ENCODE data around the gene PDGFRB.

PDGFRB gene

DNA sequence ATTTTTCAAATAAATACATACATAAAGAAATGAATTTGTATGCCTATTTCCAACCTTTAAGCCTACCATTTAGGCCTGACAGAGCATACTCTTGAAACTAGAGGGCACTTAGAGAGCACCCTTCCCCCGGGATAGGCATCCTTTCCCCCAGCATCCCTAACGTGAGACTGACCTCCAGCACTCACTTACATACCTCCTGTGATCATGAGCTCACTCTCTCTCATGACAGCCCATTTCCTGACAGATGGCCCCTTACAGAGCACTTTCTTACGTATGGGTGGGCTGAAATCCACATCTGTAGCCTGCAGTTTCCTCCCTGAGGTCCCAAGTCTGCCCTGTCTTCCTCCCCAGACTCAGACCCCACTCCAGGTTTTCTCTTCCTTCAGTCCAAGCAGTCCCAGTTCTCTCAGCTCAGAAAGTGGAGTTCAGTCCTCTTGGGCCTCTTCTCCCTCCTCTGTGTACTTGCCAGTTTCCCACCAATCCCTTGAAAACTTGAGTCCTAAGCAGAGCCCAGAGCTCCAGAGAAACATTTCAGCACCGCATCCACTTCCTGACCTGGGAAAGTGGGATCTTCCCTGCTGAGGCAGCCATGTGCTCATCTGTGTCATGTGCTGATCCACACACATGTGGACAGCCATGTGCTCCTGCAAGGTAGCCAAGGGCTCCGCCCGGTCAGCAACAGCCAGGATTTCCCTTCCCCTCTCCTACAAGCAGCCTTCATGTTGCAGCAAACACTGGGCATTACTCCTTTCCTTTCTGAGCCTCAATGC is 8.8 kb upstream of the PDGFRB start:
- no peak overlapping the region for H3K4me3 ChIP-seq (ENCODE audit: low read depth in 1 of 2, low read length in 2 of 2)
- H3K36me3 ChIP-seq (ENCODE audit: control insufficient read depth in 1 of 2, insufficient read depth in 2 of 2, low read length in 2 of 2) = no peaks in the 10 kb centered on the region
- peaks cover 4 to 6% of the 10 kb centered on the region in 2 donors for H3K27me3 ChIP-seq (ENCODE audit: control insufficient read depth in 1 of 2, insufficient read depth in 2 of 2, low read length in 2 of 2)
- H3K4me1 ChIP-seq (ENCODE audit: control insufficient read depth in 1 of 2, insufficient read depth in 2 of 2, low read length in 2 of 2) = peaks cover 52 to 58% of the 10 kb centered on the region in 2 donors
- peak overlapping the region; percentile 5 for H3K27ac ChIP-seq (ENCODE audit: low read depth, low read length)
- H3K9me3 ChIP-seq (ENCODE audit: control insufficient read depth in 1 of 2, low read length in 2 of 2) = no peaks in the 10 kb centered on the region
- peak overlapping the region; percentile 27 to 56 for H3K9ac ChIP-seq (ENCODE audit: low read depth in 1 of 2, low read length in 2 of 2)

DNA sequence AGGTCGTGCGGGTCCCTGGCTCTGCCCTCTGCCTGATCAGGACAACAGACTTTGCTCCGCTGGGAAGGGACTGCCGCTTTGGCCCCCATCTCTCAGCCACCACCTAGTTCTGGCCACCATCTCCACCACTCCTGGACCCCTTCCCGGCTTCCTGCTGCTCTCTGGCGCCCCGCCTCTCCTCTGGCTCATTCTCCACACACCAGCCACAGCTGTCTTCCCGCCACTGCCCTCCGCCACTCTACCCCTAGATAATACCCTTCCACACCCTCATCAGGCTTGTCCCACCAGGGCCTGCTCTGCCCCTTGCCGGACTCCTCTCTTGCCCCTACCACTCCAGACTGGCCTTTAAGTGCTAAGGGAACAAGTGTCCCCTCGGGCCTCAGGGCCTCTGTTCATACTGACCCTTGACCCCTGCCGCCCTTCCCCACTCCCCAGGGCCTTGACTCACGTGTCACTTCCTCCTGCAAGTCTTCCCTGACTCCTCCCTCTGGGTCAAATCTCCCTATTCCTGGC is 8.0 kb upstream of the PDGFRB start:
- Histone ChIP-seq H3K9me3 (ENCODE audit: control insufficient read depth in 1 of 2, low read length in 2 of 2) (no peaks in the 10 kb centered on the region), H3K9ac (ENCODE audit: low read depth in 1 of 2, low read length in 2 of 2) (peak overlapping the region; percentile 9 to 26), H3K4me3 (ENCODE audit: low read depth in 1 of 2, low read length in 2 of 2) (no peak overlapping the region), H3K27ac (ENCODE audit: low read depth, low read length) (peak overlapping the region; percentile 7), H3K27me3 (ENCODE audit: control insufficient read depth in 1 of 2, insufficient read depth in 2 of 2, low read length in 2 of 2) (peaks cover 3 to 4% of the 10 kb centered on the region in 2 donors), H3K36me3 (ENCODE audit: control insufficient read depth in 1 of 2, insufficient read depth in 2 of 2, low read length in 2 of 2) (no peaks in the 10 kb centered on the region), H3K4me1 (ENCODE audit: control insufficient read depth in 1 of 2, insufficient read depth in 2 of 2, low read length in 2 of 2) (peaks cover 44 to 50% of the 10 kb centered on the region in 2 donors)

DNA sequence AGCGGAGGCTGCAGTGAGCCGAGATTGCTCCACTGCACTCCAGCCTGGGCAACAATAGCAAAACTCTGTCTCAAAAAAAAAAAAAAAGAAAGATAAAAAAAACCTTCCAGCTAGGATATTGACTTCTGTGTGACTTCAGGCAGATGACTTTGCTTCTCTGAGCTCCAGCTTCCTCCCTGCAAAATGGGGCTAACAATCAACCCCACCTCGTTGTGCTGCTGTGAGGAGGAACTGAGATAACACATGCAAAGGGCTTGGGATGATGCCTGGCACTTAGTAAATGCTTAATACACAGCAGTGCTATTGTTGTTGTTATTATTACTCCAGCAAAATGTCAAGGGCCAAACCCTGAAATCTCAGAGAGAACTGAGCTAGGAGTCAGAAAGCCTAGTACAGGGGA is 7.4 kb upstream of the PDGFRB start:
- no peaks in the 10 kb centered on the region for H3K9me3 ChIP-seq (ENCODE audit: control insufficient read depth in 1 of 2, low read length in 2 of 2)
- no peak overlapping the region for H3K4me3 ChIP-seq (ENCODE audit: low read depth in 1 of 2, low read length in 2 of 2)
- peak overlapping the region; percentile 7 for H3K27ac ChIP-seq (ENCODE audit: low read depth, low read length)
- H3K27me3 ChIP-seq (ENCODE audit: control insufficient read depth in 1 of 2, insufficient read depth in 2 of 2, low read length in 2 of 2) = peaks cover 2 to 4% of the 10 kb centered on the region in 2 donors
- H3K9ac ChIP-seq (ENCODE audit: low read depth in 1 of 2, low read length in 2 of 2) = peak overlapping the region; percentile 9 to 26
- no peaks in the 10 kb centered on the region for H3K36me3 ChIP-seq (ENCODE audit: control insufficient read depth in 1 of 2, insufficient read depth in 2 of 2, low read length in 2 of 2)
- peaks cover 43 to 48% of the 10 kb centered on the region in 2 donors for H3K4me1 ChIP-seq (ENCODE audit: control insufficient read depth in 1 of 2, insufficient read depth in 2 of 2, low read length in 2 of 2)

DNA sequence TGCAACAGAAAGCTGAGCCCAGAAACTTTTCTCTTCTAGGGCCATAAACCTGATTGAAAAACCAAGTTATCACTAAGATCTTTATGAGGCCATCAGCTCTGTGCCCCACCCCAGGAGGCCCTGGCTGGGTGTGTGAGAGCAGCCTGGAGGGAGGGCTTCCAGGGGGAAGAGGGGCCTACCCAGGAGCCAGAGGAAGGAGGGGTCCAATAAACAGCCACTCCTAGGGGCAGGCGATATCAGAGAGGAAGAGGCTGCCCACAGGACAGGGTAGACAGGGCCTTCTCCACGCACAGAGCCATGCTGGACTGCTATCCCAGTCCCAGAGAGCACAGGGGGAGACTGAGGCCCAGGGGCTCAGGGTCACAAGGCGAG is 6.5 kb upstream of the PDGFRB start:
- Histone ChIP-seq H3K4me3 (ENCODE audit: low read depth in 1 of 2, low read length in 2 of 2) (peak overlapping the region in 1 of 2 donors; percentile 26), H3K36me3 (ENCODE audit: control insufficient read depth in 1 of 2, insufficient read depth in 2 of 2, low read length in 2 of 2) (no peaks in the 10 kb centered on the region), H3K27me3 (ENCODE audit: control insufficient read depth in 1 of 2, insufficient read depth in 2 of 2, low read length in 2 of 2) (no peaks in the 10 kb centered on the region), H3K4me1 (ENCODE audit: control insufficient read depth in 1 of 2, insufficient read depth in 2 of 2, low read length in 2 of 2) (peaks cover 43 to 48% of the 10 kb centered on the region in 2 donors), H3K27ac (ENCODE audit: low read depth, low read length) (peak overlapping the region; percentile 82), H3K9me3 (ENCODE audit: control insufficient read depth in 1 of 2, low read length in 2 of 2) (no peaks in the 10 kb centered on the region), H3K9ac (ENCODE audit: low read depth in 1 of 2, low read length in 2 of 2) (peak overlapping the region; percentile 4 to 21)

DNA sequence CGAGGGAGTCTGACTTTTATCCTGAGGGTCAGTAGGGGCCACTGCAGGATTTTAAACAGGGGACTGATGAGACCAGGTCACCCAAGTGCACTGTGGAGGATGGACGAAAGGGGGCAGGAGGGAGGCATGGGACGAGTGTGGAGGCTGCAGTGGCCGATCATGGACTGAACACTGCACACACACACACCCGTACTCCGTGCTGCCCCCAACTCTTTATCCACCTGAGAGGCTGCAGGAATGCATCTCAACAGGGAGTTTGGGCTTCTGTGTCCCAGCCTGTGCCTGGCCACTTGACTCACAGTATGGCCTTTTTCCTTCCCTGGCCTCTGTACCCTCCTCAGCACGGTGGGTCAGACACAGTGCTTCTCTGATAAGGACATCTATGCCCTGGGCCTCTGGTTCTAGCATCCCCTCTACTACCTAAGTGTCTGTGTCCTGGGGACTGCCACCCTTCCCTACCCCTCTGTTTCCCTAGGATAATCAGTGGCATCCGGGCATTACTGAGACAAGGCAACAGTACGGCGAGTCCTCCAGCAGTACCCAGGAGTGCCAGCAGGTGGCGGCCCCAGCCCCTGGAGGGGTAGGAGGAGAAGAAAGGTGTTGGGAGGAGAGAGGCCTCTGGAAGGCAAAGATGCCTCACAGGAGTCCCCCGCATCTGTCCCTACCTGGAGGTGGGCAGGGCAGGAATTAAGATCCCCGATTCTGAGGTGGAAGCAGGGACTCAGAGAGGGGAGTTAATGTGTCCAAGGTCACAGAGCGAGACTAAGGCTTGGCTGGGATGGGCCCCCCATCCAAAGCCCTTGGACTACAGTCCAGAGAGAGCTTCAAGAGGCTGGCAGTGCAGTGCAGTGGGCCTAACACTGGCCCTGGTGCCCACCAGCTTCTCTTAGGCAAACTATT is 5.8 kb upstream of the PDGFRB start:
- Histone ChIP-seq H3K27ac (ENCODE audit: low read depth, low read length) (peak overlapping the region; percentile 65), H3K36me3 (ENCODE audit: control insufficient read depth in 1 of 2, insufficient read depth in 2 of 2, low read length in 2 of 2) (no peaks in the 10 kb centered on the region), H3K27me3 (ENCODE audit: control insufficient read depth in 1 of 2, insufficient read depth in 2 of 2, low read length in 2 of 2) (no peaks in the 10 kb centered on the region), H3K9me3 (ENCODE audit: control insufficient read depth in 1 of 2, low read length in 2 of 2) (no peaks in the 10 kb centered on the region), H3K4me1 (ENCODE audit: control insufficient read depth in 1 of 2, insufficient read depth in 2 of 2, low read length in 2 of 2) (peaks cover 43 to 48% of the 10 kb centered on the region in 2 donors), H3K4me3 (ENCODE audit: low read depth in 1 of 2, low read length in 2 of 2) (peak overlapping the region in 1 of 2 donors; percentile 26), H3K9ac (ENCODE audit: low read depth in 1 of 2, low read length in 2 of 2) (peak overlapping the region; percentile 4 to 21)

DNA sequence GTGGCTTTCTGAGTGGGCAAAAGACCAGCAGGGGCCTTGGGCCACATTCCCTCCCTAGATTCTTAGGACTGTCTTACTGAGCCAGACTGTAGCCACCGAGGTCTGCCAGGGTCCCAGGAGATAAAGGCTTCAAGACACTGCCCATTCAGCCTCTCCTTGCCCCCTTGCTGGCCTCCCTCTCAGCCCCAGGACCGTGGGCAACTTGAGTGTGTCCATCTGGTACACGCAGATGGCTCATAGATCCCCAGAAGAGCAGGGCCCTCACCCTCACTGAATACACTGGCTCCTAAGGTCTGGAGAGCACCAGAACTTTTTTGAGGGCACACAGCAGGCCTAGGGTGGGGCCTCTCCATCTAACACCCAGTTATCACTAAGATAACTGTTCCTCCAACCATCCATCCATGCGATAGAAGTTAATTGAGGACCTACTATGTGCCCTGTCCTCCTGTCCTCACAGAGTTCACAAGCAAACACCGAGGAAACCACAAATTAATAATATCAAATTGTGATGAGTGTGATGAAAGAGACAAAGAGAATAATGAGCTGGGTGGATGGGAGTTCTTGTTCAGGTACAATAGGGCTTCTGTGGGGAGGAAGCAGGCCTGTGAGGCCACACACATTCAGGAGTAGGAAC is 4.9 kb upstream of the PDGFRB start:
- Histone ChIP-seq H3K36me3 (ENCODE audit: control insufficient read depth in 1 of 2, insufficient read depth in 2 of 2, low read length in 2 of 2) (no peaks in the 10 kb centered on the region), H3K4me3 (ENCODE audit: low read depth in 1 of 2, low read length in 2 of 2) (no peak overlapping the region), H3K27me3 (ENCODE audit: control insufficient read depth in 1 of 2, insufficient read depth in 2 of 2, low read length in 2 of 2) (no peaks in the 10 kb centered on the region), H3K4me1 (ENCODE audit: control insufficient read depth in 1 of 2, insufficient read depth in 2 of 2, low read length in 2 of 2) (peaks cover 36 to 41% of the 10 kb centered on the region in 2 donors), H3K27ac (ENCODE audit: low read depth, low read length) (no peak overlapping the region), H3K9ac (ENCODE audit: low read depth in 1 of 2, low read length in 2 of 2) (no peak overlapping the region), H3K9me3 (ENCODE audit: control insufficient read depth in 1 of 2, low read length in 2 of 2) (no peaks in the 10 kb centered on the region)

DNA sequence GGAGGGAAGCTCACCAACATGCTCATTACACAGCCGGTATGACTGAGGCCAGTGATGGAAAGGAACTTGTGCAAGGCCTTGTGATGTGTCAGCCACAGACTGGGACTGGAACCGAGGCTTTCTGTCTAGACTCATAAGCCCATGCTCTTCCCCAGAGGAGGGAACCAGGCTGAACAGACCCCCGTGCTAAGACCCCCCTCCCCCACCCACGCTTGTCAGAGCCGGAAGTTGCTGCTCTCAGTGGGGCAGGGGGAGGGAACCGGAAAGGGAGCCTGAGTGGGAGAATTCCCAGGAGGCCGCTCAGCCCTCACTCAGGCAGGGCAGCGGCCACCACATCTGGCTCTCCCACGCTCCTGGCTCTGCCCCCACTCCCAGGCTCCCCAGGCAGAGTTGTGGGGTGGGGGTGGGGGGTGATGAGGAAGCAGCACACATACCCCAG is 4.1 kb upstream of the PDGFRB start:
- Histone ChIP-seq H3K9ac (ENCODE audit: low read depth in 1 of 2, low read length in 2 of 2) (no peak overlapping the region), H3K4me1 (ENCODE audit: control insufficient read depth in 1 of 2, insufficient read depth in 2 of 2, low read length in 2 of 2) (peaks cover 29 to 36% of the 10 kb centered on the region in 2 donors), H3K27ac (ENCODE audit: low read depth, low read length) (no peak overlapping the region), H3K4me3 (ENCODE audit: low read depth in 1 of 2, low read length in 2 of 2) (no peak overlapping the region), H3K36me3 (ENCODE audit: control insufficient read depth in 1 of 2, insufficient read depth in 2 of 2, low read length in 2 of 2) (no peaks in the 10 kb centered on the region), H3K27me3 (ENCODE audit: control insufficient read depth in 1 of 2, insufficient read depth in 2 of 2, low read length in 2 of 2) (no peaks in the 10 kb centered on the region), H3K9me3 (ENCODE audit: control insufficient read depth in 1 of 2, low read length in 2 of 2) (no peaks in the 10 kb centered on the region)

DNA sequence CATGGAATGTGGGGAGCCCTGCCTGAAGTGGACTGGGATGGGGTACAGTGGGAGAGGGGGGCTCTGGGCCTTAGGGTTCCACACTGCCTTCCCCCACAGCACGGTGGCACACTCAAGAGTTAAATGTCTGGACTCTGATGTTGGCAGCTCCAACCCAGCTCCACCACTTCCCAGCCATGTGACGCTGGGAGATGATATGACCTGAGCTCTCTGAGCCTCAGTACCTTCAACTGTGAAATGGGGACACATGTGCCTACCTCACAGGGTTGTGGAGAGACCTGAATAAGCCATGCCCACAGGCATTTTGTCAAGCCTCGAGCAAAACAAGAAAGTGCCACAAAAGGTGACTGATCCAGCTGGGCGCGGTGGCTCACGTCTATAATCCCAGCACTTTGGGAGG is 3.4 kb upstream of the PDGFRB start:
- Histone ChIP-seq H3K9ac (ENCODE audit: low read depth in 1 of 2, low read length in 2 of 2) (no peak overlapping the region), H3K4me3 (ENCODE audit: low read depth in 1 of 2, low read length in 2 of 2) (no peak overlapping the region), H3K4me1 (ENCODE audit: control insufficient read depth in 1 of 2, insufficient read depth in 2 of 2, low read length in 2 of 2) (peaks cover 22 to 29% of the 10 kb centered on the region in 2 donors), H3K27me3 (ENCODE audit: control insufficient read depth in 1 of 2, insufficient read depth in 2 of 2, low read length in 2 of 2) (no peaks in the 10 kb centered on the region), H3K36me3 (ENCODE audit: control insufficient read depth in 1 of 2, insufficient read depth in 2 of 2, low read length in 2 of 2) (no peaks in the 10 kb centered on the region), H3K27ac (ENCODE audit: low read depth, low read length) (peak overlapping the region; percentile 17), H3K9me3 (ENCODE audit: control insufficient read depth in 1 of 2, low read length in 2 of 2) (no peaks in the 10 kb centered on the region)

DNA sequence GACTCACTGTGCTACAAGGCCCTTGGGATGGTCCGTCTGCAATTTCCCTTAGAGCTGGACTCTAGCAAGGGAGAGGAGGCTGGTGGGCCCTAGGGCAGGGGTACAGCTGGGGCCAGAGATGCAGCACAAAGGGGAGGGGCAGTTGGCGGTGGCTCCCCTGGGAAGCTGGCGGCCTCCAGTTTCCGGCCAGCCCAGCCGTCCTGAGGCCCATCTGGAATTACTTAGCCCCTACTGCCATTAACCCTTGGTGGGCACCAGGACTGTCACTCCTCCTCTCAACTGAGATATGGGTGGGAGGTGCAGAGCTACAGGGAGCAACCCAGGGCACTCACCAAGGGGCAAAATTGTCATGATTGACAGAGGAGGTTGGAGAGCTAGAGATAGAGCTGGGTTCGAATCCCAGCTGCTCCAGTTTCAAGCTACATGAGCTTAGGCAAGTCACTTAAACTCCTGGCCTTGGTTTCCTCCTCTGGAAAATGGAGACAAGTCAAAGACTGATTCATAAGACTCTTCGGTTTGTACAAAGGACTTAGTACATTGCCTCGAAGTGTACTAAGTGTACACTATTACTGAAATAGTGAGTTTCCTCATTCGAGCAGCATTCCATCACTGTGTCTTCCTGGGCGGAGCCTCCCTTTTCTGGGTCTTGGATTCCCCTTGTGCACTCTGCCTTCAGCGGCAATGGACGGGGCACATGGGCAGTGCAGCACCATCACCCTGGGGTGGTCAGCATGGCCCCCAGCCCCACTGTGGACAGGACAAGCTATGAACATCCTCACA is 2.7 kb upstream of the PDGFRB start:
- Histone ChIP-seq H3K4me3 (ENCODE audit: low read depth in 1 of 2, low read length in 2 of 2) (no peak overlapping the region), H3K27me3 (ENCODE audit: control insufficient read depth in 1 of 2, insufficient read depth in 2 of 2, low read length in 2 of 2) (no peaks in the 10 kb centered on the region), H3K36me3 (ENCODE audit: control insufficient read depth in 1 of 2, insufficient read depth in 2 of 2, low read length in 2 of 2) (no peaks in the 10 kb centered on the region), H3K9me3 (ENCODE audit: control insufficient read depth in 1 of 2, low read length in 2 of 2) (no peaks in the 10 kb centered on the region), H3K4me1 (ENCODE audit: control insufficient read depth in 1 of 2, insufficient read depth in 2 of 2, low read length in 2 of 2) (peaks cover 16 to 23% of the 10 kb centered on the region in 2 donors), H3K27ac (ENCODE audit: low read depth, low read length) (peak overlapping the region; percentile 17), H3K9ac (ENCODE audit: low read depth in 1 of 2, low read length in 2 of 2) (no peak overlapping the region)
